ENCODE results near the gene DOLPP1.

Gene DOLPP1

DNA sequence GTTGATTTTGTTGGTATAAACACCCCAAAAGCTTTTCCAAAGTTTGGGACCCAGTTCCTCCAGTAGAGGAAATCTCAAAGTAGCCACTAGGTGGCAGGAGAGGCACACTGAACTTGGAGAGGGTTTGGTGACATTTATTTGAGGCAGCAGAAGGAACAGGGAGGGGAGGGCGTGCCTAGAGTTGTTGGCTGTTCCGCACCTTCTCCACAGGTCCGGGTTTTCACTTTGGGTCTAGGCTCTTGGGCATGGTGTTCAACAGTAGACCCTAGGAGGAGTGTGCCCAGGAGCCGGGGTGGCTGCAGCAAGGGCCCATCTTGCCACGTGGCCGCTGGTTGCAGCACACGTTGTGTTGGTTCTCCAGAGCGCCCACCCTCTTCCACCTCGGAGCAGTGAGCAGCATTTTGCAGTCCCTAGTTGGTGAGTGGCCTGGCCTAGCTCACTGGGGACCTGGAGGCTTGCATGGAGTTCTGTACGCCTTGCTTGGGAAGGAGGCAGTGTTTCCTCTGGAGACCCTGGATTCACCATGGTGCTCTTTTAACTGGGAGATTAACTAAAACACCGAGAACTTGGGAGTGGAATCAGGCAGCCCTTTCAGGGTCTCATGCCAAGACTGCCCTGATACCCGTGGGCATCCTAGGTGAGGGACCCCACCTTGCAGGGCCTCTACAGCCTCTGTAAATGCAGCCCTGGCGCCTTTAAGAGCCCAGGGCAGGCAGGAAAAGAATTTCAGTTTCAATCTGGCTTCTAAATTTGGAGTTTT, 58.5 kb downstream of the DOLPP1 start:
- peak overlapping the region; percentile 41 for H3K4me3 ChIP-seq (replicated peaks; ENCODE audit: low read depth, low read length)
- TF ChIP-seq, protein P1, sequence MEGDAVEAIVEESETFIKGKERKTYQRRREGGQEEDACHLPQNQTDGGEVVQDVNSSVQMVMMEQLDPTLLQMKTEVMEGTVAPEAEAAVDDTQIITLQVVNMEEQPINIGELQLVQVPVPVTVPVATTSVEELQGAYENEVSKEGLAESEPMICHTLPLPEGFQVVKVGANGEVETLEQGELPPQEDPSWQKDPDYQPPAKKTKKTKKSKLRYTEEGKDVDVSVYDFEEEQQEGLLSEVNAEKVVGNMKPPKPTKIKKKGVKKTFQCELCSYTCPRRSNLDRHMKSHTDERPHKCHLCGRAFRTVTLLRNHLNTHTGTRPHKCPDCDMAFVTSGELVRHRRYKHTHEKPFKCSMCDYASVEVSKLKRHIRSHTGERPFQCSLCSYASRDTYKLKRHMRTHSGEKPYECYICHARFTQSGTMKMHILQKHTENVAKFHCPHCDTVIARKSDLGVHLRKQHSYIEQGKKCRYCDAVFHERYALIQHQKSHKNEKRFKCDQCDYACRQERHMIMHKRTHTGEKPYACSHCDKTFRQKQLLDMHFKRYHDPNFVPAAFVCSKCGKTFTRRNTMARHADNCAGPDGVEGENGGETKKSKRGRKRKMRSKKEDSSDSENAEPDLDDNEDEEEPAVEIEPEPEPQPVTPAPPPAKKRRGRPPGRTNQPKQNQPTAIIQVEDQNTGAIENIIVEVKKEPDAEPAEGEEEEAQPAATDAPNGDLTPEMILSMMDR (IDR thresholded peaks at IDR 0.05; ENCODE audit: low read length, missing control alignments), result peak; percentile 83
- peak; percentile 91 for DNase-seq (ENCODE audit: low read depth)

DNA sequence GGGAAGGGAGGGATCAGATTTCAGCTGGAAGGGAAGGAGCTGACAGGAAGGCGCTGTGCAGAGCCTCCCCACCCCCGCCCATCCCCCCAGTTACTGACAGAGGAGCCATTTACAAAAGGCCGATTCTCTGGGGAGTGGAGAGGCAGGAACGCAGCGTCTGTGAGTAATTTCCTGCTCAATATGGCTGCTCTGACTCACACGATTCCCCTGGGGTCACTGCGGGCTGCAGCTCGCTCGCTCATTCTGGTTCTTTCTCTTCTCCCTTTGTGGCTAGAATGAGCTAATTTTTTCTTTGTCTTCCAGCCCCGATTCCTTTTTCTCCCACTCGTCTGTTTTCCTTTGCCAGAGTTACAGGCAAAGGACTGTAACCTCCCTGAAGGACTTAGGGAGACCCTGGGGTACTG, 59.1 kb downstream of the DOLPP1 start:
- TF ChIP-seq, protein P1 (IDR thresholded peaks at IDR 0.05; ENCODE audit: low read length, missing control alignments), result no peak
- DNase-seq (ENCODE audit: low read depth), result peak; percentile 100
- peak overlapping the region; percentile 40 for H3K4me3 ChIP-seq (replicated peaks; ENCODE audit: low read depth, low read length)

All from fibroblast of pulmonary artery (primary cell).